Activated CD8-positive, alpha-beta T cell treated with anti-CD3 and anti-CD28 coated beads for 36 hours (primary cell): ENCODE results near the gene CHRNB4. TPM values are rescaled to one million over a fixed set of nuclear protein-coding genes. Genes with fewer than 3 reads are reported as not detected.

ENCODE experiments used
- ATAC-seq: fragments of 200-7000 bp; cut with Tn5 transposase; one replicate; pipeline ENCODE4 v1.10.0; 2021; ENCODE audit warnings: mild to moderate bottlenecking, moderate library complexity
- CTCF ChIA-PET: fragments of 350-600 bp; sonication (Branson Sonifier 250); formaldehyde crosslinking; loops from one replicate; lab custom pipeline; 2021; ENCODE audit warnings: antibody characterized with exemption; lab: Charles Lee
- POLR2A ChIA-PET: fragments of 350-600 bp; sonication (Branson Sonifier 250); formaldehyde crosslinking; loops from one replicate; lab custom pipeline; 2021; ENCODE audit warnings: antibody characterized with exemption; lab: Charles Lee
- DNase-seq: peaks from one replicate; pipeline ENCODE4 v3.0.0-alpha.2; 2020
- H3K27ac Mint-ChIP-seq: one replicate; pipeline ENCODE4 v1.8.0; 2021; ENCODE audit warnings: mild to moderate bottlenecking, mixed read lengths
- H3K27me3 Mint-ChIP-seq: one replicate; pipeline ENCODE4 v1.8.0; 2021; ENCODE audit warnings: mixed read lengths
- H3K36me3 Mint-ChIP-seq: one replicate; pipeline ENCODE4 v1.8.0; 2021; ENCODE audit warnings: low read depth, mixed read lengths
- H3K4me1 Mint-ChIP-seq: one replicate; pipeline ENCODE4 v1.8.0; 2021; ENCODE audit warnings: low read depth, mixed read lengths
- H3K4me3 Mint-ChIP-seq: one replicate; pipeline ENCODE4 v1.8.0; 2021; ENCODE audit warnings: mild to moderate bottlenecking, moderate library complexity, mixed read lengths
- H3K9me3 Mint-ChIP-seq: one replicate; pipeline ENCODE4 v1.8.0; 2021; ENCODE audit warnings: mixed read lengths
- CTCF ChIP-seq: fragments of 200-600 bp; IDR thresholded peaks from one replicate; pipeline ENCODE4 v1.8.0; 2022; ENCODE audit warnings: antibody characterized with exemption, mild to moderate bottlenecking
- intact Hi-C: fragments of 100-400 bp; cut with micrococcal nuclease; formaldehyde crosslinking; loops from one replicate; pipeline ENCODE4 v1.10.0; 2022
- total RNA-seq, 2 experiments: library from RNA; stranded (reverse); gene quantifications; one replicate each; pipeline ENCODE4 v1.2.3, GENCODE V29; 2021

Gene CHRNB4
- total RNA-seq, 2 experiments from 2014 or later = not detected

- no peak overlapping the region for H3K27ac Mint-ChIP-seq
- POLR2A ChIA-PET = no interaction called here
- no peaks in the 10 kb centered on the region for H3K27me3 Mint-ChIP-seq
- DNase-seq (no peak), ATAC-seq (no peak)
- no peak for TF ChIP-seq CTCF
- no peaks in the 10 kb centered on the region for H3K4me1 Mint-ChIP-seq
- H3K9me3 Mint-ChIP-seq = no peaks in the 10 kb centered on the region
- H3K36me3 Mint-ChIP-seq = no peaks in the 10 kb centered on the region
- no peak overlapping the region for H3K4me3 Mint-ChIP-seq
- CTCF ChIA-PET = interaction anchor here (0.9 kb wide), 1 partner anchor 49 kb away, joined by 3 read pairs; no protein-coding TSS in a partner anchor
- intact Hi-C loops = no loop called here
Observed at GRCh38 chr15:78660584-78660983, 19.6 kb upstream of the CHRNB4 start.

- no peak overlapping the region for H3K4me3 Mint-ChIP-seq
- intact Hi-C loops = no loop called here
- no peaks in the 10 kb centered on the region for H3K4me1 Mint-ChIP-seq
- no peak for DNase-seq
- ChIA-PET CTCF (interaction anchor here (0.9 kb wide), 1 partner anchor 19 kb away, joined by 3 read pairs; no protein-coding TSS in a partner anchor), POLR2A (no interaction called here)
- no peaks in the 10 kb centered on the region for H3K9me3 Mint-ChIP-seq
- no peak overlapping the region for H3K27ac Mint-ChIP-seq
- H3K36me3 Mint-ChIP-seq = no peaks in the 10 kb centered on the region
- ATAC-seq = no peak
- TF ChIP-seq CTCF = no peak
- no peaks in the 10 kb centered on the region for H3K27me3 Mint-ChIP-seq
Observed at GRCh38 chr15:78658823-78659222, 17.8 kb upstream of the CHRNB4 start.

- no peak for TF ChIP-seq CTCF
- Mint-ChIP-seq H3K4me3 (no peak overlapping the region), H3K4me1 (no peaks in the 10 kb centered on the region), H3K36me3 (no peaks in the 10 kb centered on the region), H3K27ac (no peak overlapping the region), H3K9me3 (no peaks in the 10 kb centered on the region), H3K27me3 (no peaks in the 10 kb centered on the region)
- intact Hi-C loops = no loop called here
- ChIA-PET POLR2A (no interaction called here), CTCF (interaction anchor here (0.9 to 4.8 kb wide), 2 partner anchors 10 to 15 kb away, joined by 3 to 25 read pairs; no protein-coding TSS in a partner anchor)
- ATAC-seq = no peak
- no peak for DNase-seq
Observed at GRCh38 chr15:78654272-78654671, 13.3 kb upstream of the CHRNB4 start.

- H3K36me3 Mint-ChIP-seq = no peaks in the 10 kb centered on the region
- ChIA-PET CTCF (interaction anchor here (4.8 kb wide), 1 partner anchor 13 kb away, joined by 25 read pairs; no protein-coding TSS in a partner anchor), POLR2A (no interaction called here)
- H3K4me1 Mint-ChIP-seq = no peaks in the 10 kb centered on the region
- ATAC-seq (no peak), DNase-seq (no peak)
- no peaks in the 10 kb centered on the region for H3K27me3 Mint-ChIP-seq
- TF ChIP-seq CTCF = no peak
- intact Hi-C loops = no loop called here
- H3K27ac Mint-ChIP-seq = no peak overlapping the region
- H3K9me3 Mint-ChIP-seq = no peaks in the 10 kb centered on the region
- no peak overlapping the region for H3K4me3 Mint-ChIP-seq
Observed at GRCh38 chr15:78651930-78652615, 11.1 kb upstream of the CHRNB4 start.

- no peaks in the 10 kb centered on the region for H3K27me3 Mint-ChIP-seq
- intact Hi-C loops = no loop called here
- POLR2A ChIA-PET = no interaction called here
- no peaks in the 10 kb centered on the region for H3K9me3 Mint-ChIP-seq
- H3K27ac Mint-ChIP-seq = no peak overlapping the region
- DNase-seq (no peak), ATAC-seq (no peak)
- no peak overlapping the region for H3K4me3 Mint-ChIP-seq
- no peak for TF ChIP-seq CTCF
- CTCF ChIA-PET = interaction anchor here (4.8 kb wide), 1 partner anchor 12 kb away, joined by 25 read pairs; no protein-coding TSS in a partner anchor
- H3K4me1 Mint-ChIP-seq = no peaks in the 10 kb centered on the region
- no peaks in the 10 kb centered on the region for H3K36me3 Mint-ChIP-seq
Observed at GRCh38 chr15:78651007-78651406, 10.0 kb upstream of the CHRNB4 start.
